A549 (cell line): ENCODE measurements around the gene DGKH. TPM values are rescaled to one million over a fixed set of nuclear protein-coding genes. Genes with fewer than 3 reads are reported as not detected.
A peak's percentile ranks its signal among the peaks of the same experiment; 100 is the strongest.

Experiments used
- ATAC-seq, 2 experiments: fragments of 200-7000 bp in 1 of 2; fragments of >200 bp in 1 of 2; cut with Nextera tagmentation in 1 of 2; cut with Tn5 transposase in 1 of 2; 3 replicates each; pipeline versions ENCODE4 v1.8.0 to v1.9.1; 2018 to 2020; ENCODE audit warnings: mild to moderate bottlenecking in 1 of 2, moderate library complexity in 1 of 2
- CTCF ChIA-PET: fragments of 300-600 bp; sonication (Branson Sonifier 250); formaldehyde crosslinking; extraction: SDS; loops from one replicate; lab custom pipeline; 2021; ENCODE audit warnings: antibody characterized with exemption, inconsistent platforms; lab: Yijun Ruan, JAX
- POLR2A ChIA-PET: fragments of 350-600 bp; formaldehyde crosslinking; extraction: SDS; loops from one replicate; lab custom pipeline; 2021; ENCODE audit warnings: antibody characterized with exemption, inconsistent platforms; lab: Yijun Ruan, JAX
- DNase-seq, 2 experiments: peaks; one replicate each; pipeline versions ENCODE4 v3.0.0 to v3.0.0-alpha.2; 2011 to 2016; ENCODE audit warnings: low read depth in 1 of 2, low spot score in 1 of 2
- FAIRE-seq: peaks from 2 replicates; lab custom pipeline; 2011; peaks lifted over from hg19 to GRCh38; lab: Jason Lieb, UNC
- H3K27ac ChIP-seq, 2 experiments: fragments of >200 bp; sonication (Bioruptor Twin); formaldehyde crosslinking; 3 replicates each; pipeline ENCODE4 v1.5.1; 2016 to 2017
- H3K4me1 ChIP-seq: fragments of >200 bp; sonication (Bioruptor Twin); formaldehyde crosslinking; 3 replicates; pipeline ENCODE4 v1.6.1; 2016
- H3K4me2 ChIP-seq: fragments of >200 bp; sonication (Bioruptor Twin); formaldehyde crosslinking; 3 replicates; pipeline ENCODE4 v1.6.1; 2016
- H3K4me3 ChIP-seq: fragments of >200 bp; sonication (Bioruptor Twin); formaldehyde crosslinking; 3 replicates; pipeline ENCODE4 v1.5.1; 2016
- H3K9me3 ChIP-seq: fragments of >200 bp; sonication (Bioruptor Twin); formaldehyde crosslinking; 3 replicates; pipeline ENCODE4 v1.6.1; 2016
- ATOH8 ChIP-seq: fragments of 250-450 bp; sonication (Bioruptor Pico); IDR thresholded peaks from 2 replicates; pipeline ENCODE4 v1.5.0; 2020; ENCODE audit warnings: low read depth, mild to moderate bottlenecking, moderate library complexity
- BCL3 ChIP-seq: fragments of >200 bp; sonication (Bioruptor Twin); formaldehyde crosslinking; IDR thresholded peaks from 3 replicates; pipeline ENCODE4 v1.6.1; 2016
- CHD4 ChIP-seq: fragments of 200-600 bp; sonication (generic); IDR thresholded peaks from 2 replicates; pipeline ENCODE4 v1.6.1; 2016; ENCODE audit warnings: antibody characterized with exemption, mild to moderate bottlenecking, borderline replicate concordance
- CTCF ChIP-seq: fragments of >200 bp; sonication (Bioruptor Twin); formaldehyde crosslinking; IDR thresholded peaks from 3 replicates; pipeline ENCODE4 v1.5.1; 2016
- EP300 ChIP-seq, 2 experiments: fragments of >200 bp; sonication (Bioruptor Twin); formaldehyde crosslinking; IDR thresholded peaks; 2 replicates in 1 of 2; 3 replicates in 1 of 2; pipeline ENCODE4 v1.6.1; 2016 to 2017
- FOSL2 ChIP-seq, 2 experiments: fragments of 450-650 bp in 1 of 2; fragments of >200 bp in 1 of 2; sonication (Bioruptor Twin) in 1 of 2; formaldehyde crosslinking; IDR thresholded peaks; 2 replicates each; pipeline versions ENCODE4 v1.5.0 to v1.6.1; 2016 to 2020; ENCODE audit warnings: mild to moderate bottlenecking in 1 of 2, moderate library complexity in 1 of 2
- HES2 ChIP-seq: fragments of >200 bp; sonication (Bioruptor Twin); formaldehyde crosslinking; IDR thresholded peaks from 2 replicates; pipeline ENCODE4 v1.6.1; 2016
- HOXB13 ChIP-seq: fragments of 250-450 bp; sonication (Bioruptor Pico); IDR thresholded peaks from 2 replicates; pipeline ENCODE4 v1.5.0; 2020; ENCODE audit warnings: low read depth, mild to moderate bottlenecking, moderate library complexity
- JUNB ChIP-seq: fragments of >200 bp; sonication (Bioruptor Twin); formaldehyde crosslinking; IDR thresholded peaks from 2 replicates; pipeline ENCODE4 v1.6.1; 2016
- KDM1A ChIP-seq: fragments of 200-600 bp; sonication (generic); IDR thresholded peaks from 2 replicates; pipeline ENCODE4 v1.6.1; 2016; ENCODE audit warnings: low read depth, mild to moderate bottlenecking
- MYC ChIP-seq: IDR thresholded peaks from 2 replicates; pipeline ENCODE4 v1.6.1; 2012; ENCODE audit warnings: mild to moderate bottlenecking, inconsistent platforms, low read length, improper control_type of control experiment, borderline replicate concordance
- NFE2L2 ChIP-seq: fragments of 150-350 bp; conservative IDR thresholded peaks from 2 replicates; pipeline ENCODE4 v1.6.1; 2014; ENCODE audit warnings: low read length
- POLR2A ChIP-seq: IDR thresholded peaks from 2 replicates; pipeline ENCODE4 v1.6.1; 2012; ENCODE audit warnings: mild to moderate bottlenecking, low read length
- REST ChIP-seq: fragments of 200-600 bp; sonication (generic); IDR thresholded peaks from 2 replicates; pipeline ENCODE4 v1.6.1; 2016; ENCODE audit warnings: antibody characterized with exemption, mild to moderate bottlenecking, moderate library complexity
- RFX5 ChIP-seq: fragments of 450-650 bp; IDR thresholded peaks from 2 replicates; pipeline ENCODE4 v1.7.1; 2014; ENCODE audit warnings: antibody characterized with exemption, mild to moderate bottlenecking, moderate library complexity
- SMC3 ChIP-seq: fragments of >200 bp; sonication (Bioruptor Twin); formaldehyde crosslinking; IDR thresholded peaks from 3 replicates; pipeline ENCODE4 v1.6.1; 2018; ENCODE audit warnings: inconsistent platforms
- TP53 ChIP-seq: fragments of 250-450 bp; sonication (Bioruptor Pico); IDR thresholded peaks from 2 replicates; pipeline ENCODE4 v1.5.0; 2021; ENCODE audit warnings: mild to moderate bottlenecking, moderate library complexity
- ZC3H11A ChIP-seq: fragments of 450-650 bp; IDR thresholded peaks from 2 replicates; pipeline ENCODE4 v1.6.1; 2014; ENCODE audit warnings: antibody characterized with exemption, mild to moderate bottlenecking
- WGBS: methylation state at CpG from one replicate; pipeline ENCODE4 v1.1.6; 2017; ENCODE audit errors: missing lambda C conversion rate; 5-methylcytosine and 5-hydroxymethylcytosine counted together
- polyA plus RNA-seq, 4 experiments: library from polyadenylated mRNA; depleted of rRNA in 3 of 4; stranded (reverse); fragments of >200 nt; fragmentation: RNase III in 1 of 4; extraction: RNeasy Plus Mini Kit Qiagen cat#74134 plus additional on column Dnase treatment in 1 of 4; gene quantifications; 2 replicates in 3 of 4; 3 replicates in 1 of 4; pipeline ENCODE4 v1.2.3, GENCODE V29; 2011 to 2017

The DGKH gene
- polyA plus RNA-seq, 2 of the 4 experiments (the other 2 are of a cell fraction): 3.8 to 6.7 TPM

GRCh38 chr13:42099962-42100675 lies 51.7 kb downstream of the DGKH start (continued):
- TF ChIP-seq CTCF (no peak), SMC3 (no peak)

GRCh38 chr13:42100960-42101359 lies 52.5 kb downstream of the DGKH start:
- POLR2A ChIA-PET: no interaction called here

GRCh38 chr13:42101821-42102585 lies 53.6 kb downstream of the DGKH start:
- Histone ChIP-seq H3K4me2 (no peak overlapping the region), H3K27ac (0 out of 6 replicates have a peak overlapping the region, but pooled peaks of 1 of the 2 experiments have one; percentile 13), H3K9me3 (no peaks in the 10 kb centered on the region; the same call in 2 of the 3 replicates), H3K4me3 (no peak overlapping the region), H3K4me1 (peaks cover 18% of the 10 kb centered on the region)
- 88% methylated on average over 3 of the region's 3 CpGs for WGBS
- no peak for FAIRE-seq
- ATAC-seq: no peak
- CTCF ChIA-PET: no interaction called here
- POLR2A ChIA-PET: no interaction called here
- no peak for TF ChIP-seq MYC
- TF ChIP-seq EP300 (IDR thresholded peaks at IDR 0.05): no peak
- no peak for TF ChIP-seq KDM1A
- TF ChIP-seq BCL3: no peak
- no peak for TF ChIP-seq CHD4
- no peak for TF ChIP-seq RFX5
- no peak for TF ChIP-seq NFE2L2
- TF ChIP-seq HES2: no peak
- TF ChIP-seq TP53 (CRISPR knock-in tag): no peak
- TF ChIP-seq HOXB13: no peak
- TF ChIP-seq ZC3H11A: no peak
- no peak for TF ChIP-seq REST
- no peak for TF ChIP-seq FOSL2 (IDR thresholded peaks at IDR 0.05)
- TF ChIP-seq FOSL2 (CRISPR knock-in tag; IDR thresholded peaks at IDR 0.05): no peak
- no peak for TF ChIP-seq POLR2A
- TF ChIP-seq ATOH8 (CRISPR knock-in tag): no peak
- DNase-seq: no peak

More at GRCh38 chr13:42100960-42101359, 52.5 kb downstream of the DGKH start:
- DNase-seq (no peak), FAIRE-seq (no peak), ATAC-seq (no peak)
- H3K4me3 ChIP-seq: no peak overlapping the region
- no peak overlapping the region for H3K4me2 ChIP-seq
- peaks cover 9% of the 10 kb centered on the region for H3K4me1 ChIP-seq
- H3K9me3 ChIP-seq: no peaks in the 10 kb centered on the region; the same call in 2 of the 3 replicates
- no peak overlapping the region for H3K27ac ChIP-seq
- CTCF ChIA-PET: no interaction called here
- no peak for TF ChIP-seq JUNB
- WGBS: 95% methylated on average over 3 of the region's 3 CpGs
